ENCODE data around the gene PGD. TPM values are rescaled to one million over a fixed set of nuclear protein-coding genes. Genes with fewer than 3 reads are reported as not detected.
A peak's percentile ranks its signal among the peaks of the same experiment; 100 is the strongest.

Gene PGD
- total RNA-seq, 4 donors from 2014 or later = 42.3 to 78.8 (median 77.7) TPM

- DNase-seq (ENCODE audit: low spot score in 2 of 2) = no peak
- peaks cover 30% of the 10 kb centered on the region for H3K36me3 ChIP-seq
- no peak overlapping the region for H3K4me3 ChIP-seq
- WGBS = 95% methylated on average over 5 of the region's 6 CpGs
- H3K27ac ChIP-seq = no peak overlapping the region
- no peaks in the 10 kb centered on the region for H3K4me1 ChIP-seq
- TF ChIP-seq CTCF (IDR thresholded peaks at IDR 0.05) (no peak), POLR2A (IDR thresholded peaks at IDR 0.05) (no peak), POLR2AphosphoS5 (IDR thresholded peaks at IDR 0.05) (no peak), EP300 (IDR thresholded peaks at IDR 0.05) (no peak)
- H3K9me3 ChIP-seq = no peaks in the 10 kb centered on the region
- H3K27me3 ChIP-seq = no peaks in the 10 kb centered on the region
Measured at GRCh38 chr1:10379676-10380075, 19.2 kb upstream of the PGD start.

- H3K4me3 ChIP-seq = no peak overlapping the region
- whole genome bisulfite sequencing = 51% methylated on average over 5 of the region's 5 CpGs
- no peak overlapping the region for H3K27ac ChIP-seq
- H3K9me3 ChIP-seq = no peaks in the 10 kb centered on the region
- H3K27me3 ChIP-seq = no peaks in the 10 kb centered on the region
- H3K4me1 ChIP-seq = no peaks in the 10 kb centered on the region
- TF ChIP-seq POLR2AphosphoS5 (IDR thresholded peaks at IDR 0.05) (no peak), POLR2A (IDR thresholded peaks at IDR 0.05) (no peak), EP300 (IDR thresholded peaks at IDR 0.05) (no peak), CTCF (IDR thresholded peaks at IDR 0.05) (no peak)
- DNase-seq (ENCODE audit: low spot score in 2 of 2) = no peak
- peaks cover 22% of the 10 kb centered on the region for H3K36me3 ChIP-seq
Measured at GRCh38 chr1:10380594-10381275, 18.1 kb upstream of the PGD start.

- no peak overlapping the region for H3K27ac ChIP-seq
- 73% methylated on average over 4 of the region's 4 CpGs for WGBS
Measured at GRCh38 chr1:10383630-10384029, 15.2 kb upstream of the PGD start.

GRCh38 chr1:10384219-10384618, 14.6 kb upstream of the PGD start:
- 80% methylated on average over 8 of the region's 8 CpGs for WGBS
- DNase-seq (ENCODE audit: low spot score in 2 of 2) = no peak
- H3K9me3 ChIP-seq = no peaks in the 10 kb centered on the region
- no peaks in the 10 kb centered on the region for H3K27me3 ChIP-seq
- H3K4me3 ChIP-seq = no peak overlapping the region
- H3K27ac ChIP-seq = no peak overlapping the region
- H3K36me3 ChIP-seq = peaks cover 1% of the 10 kb centered on the region
- peaks cover 26% of the 10 kb centered on the region for H3K4me1 ChIP-seq
- TF ChIP-seq POLR2A (IDR thresholded peaks at IDR 0.05) (no peak), POLR2AphosphoS5 (IDR thresholded peaks at IDR 0.05) (no peak), CTCF (IDR thresholded peaks at IDR 0.05) (no peak)

More at GRCh38 chr1:10383630-10384029, 15.2 kb upstream of the PGD start:
- Histone ChIP-seq H3K27me3 (no peaks in the 10 kb centered on the region), H3K9me3 (no peaks in the 10 kb centered on the region), H3K4me1 (peaks cover 23% of the 10 kb centered on the region), H3K4me3 (no peak overlapping the region), H3K36me3 (peaks cover 7% of the 10 kb centered on the region)
- DNase-seq (ENCODE audit: low spot score in 2 of 2) = no peak
- no peak for TF ChIP-seq POLR2A (IDR thresholded peaks at IDR 0.05)
- no peak for TF ChIP-seq EP300 (IDR thresholded peaks at IDR 0.05)
- TF ChIP-seq CTCF (IDR thresholded peaks at IDR 0.05) = no peak
- TF ChIP-seq POLR2AphosphoS5 (IDR thresholded peaks at IDR 0.05) = no peak

- H3K27me3 ChIP-seq = no peaks in the 10 kb centered on the region
- TF ChIP-seq CTCF (IDR thresholded peaks at IDR 0.05) = no peak
- TF ChIP-seq POLR2AphosphoS5 (IDR thresholded peaks at IDR 0.05) = no peak
- TF ChIP-seq EP300 (IDR thresholded peaks at IDR 0.05) = no peak
- TF ChIP-seq POLR2A (IDR thresholded peaks at IDR 0.05) = no peak
- DNase-seq (ENCODE audit: low spot score in 2 of 2) = no peak
- peak overlapping the region; percentile 81 for H3K27ac ChIP-seq
- no peaks in the 10 kb centered on the region for H3K9me3 ChIP-seq
- 49% methylated on average over 12 of the region's 12 CpGs for WGBS
- no peaks in the 10 kb centered on the region for H3K36me3 ChIP-seq
- peaks cover 26% of the 10 kb centered on the region for H3K4me1 ChIP-seq
- peak overlapping the region; percentile 10 for H3K4me3 ChIP-seq
Measured at GRCh38 chr1:10386761-10387676, 11.8 kb upstream of the PGD start.

All from suprapubic skin (tissue), 4 donors.